DOHH2 (cell line): Measurements from ENCODE around the gene UBXN10.

Experiments
- CTCF ChIP-seq: fragments of 200-600 bp; sonication (generic); IDR thresholded peaks from one replicate; pipeline ENCODE4 v1.5.1; 2014; ENCODE audit warnings: antibody characterized with exemption, mild to moderate bottlenecking, low read depth, low read length; ENCODE audit not compliant: poor library complexity, severe bottlenecking
- EZH2phosphoT487 ChIP-seq: fragments of 200-600 bp; sonication (generic); IDR thresholded peaks from 2 replicates; pipeline ENCODE4 v1.6.1; 2017; ENCODE audit warnings: borderline replicate concordance, mild to moderate bottlenecking, antibody characterized with exemption, low read length, moderate library complexity, mixed read lengths

GRCh38 chr1:20224546-20224945, 38.6 kb downstream of the UBXN10 start:
- TF ChIP-seq CTCF (no peak), EZH2phosphoT487 (no peak)
